HFFc6 (cell line): ENCODE data around the gene IST1. TPM values are rescaled to one million over a fixed set of nuclear protein-coding genes. Genes with fewer than 3 reads are reported as not detected.

Source experiments
- DNase-seq: peaks from one replicate; pipeline ENCODE4 v3.0.0-alpha.2; 2018
- H3K27ac Mint-ChIP-seq: 2 replicates; pipeline ENCODE4 v1.8.0; 2020; ENCODE audit warnings: mild to moderate bottlenecking, mixed read lengths
- H3K27me3 Mint-ChIP-seq: 2 replicates; pipeline ENCODE4 v1.8.0; 2021; ENCODE audit warnings: mild to moderate bottlenecking, moderate library complexity, mixed read lengths; ENCODE audit not compliant: insufficient read depth
- H3K36me3 Mint-ChIP-seq: 2 replicates; pipeline ENCODE4 v1.8.0; 2021; ENCODE audit warnings: low read depth, mixed read lengths
- H3K4me1 Mint-ChIP-seq: 2 replicates; pipeline ENCODE4 v1.8.0; 2020; ENCODE audit warnings: low read depth, mixed read lengths
- H3K4me3 Mint-ChIP-seq: 2 replicates; pipeline ENCODE4 v1.8.0; 2020; ENCODE audit warnings: mild to moderate bottlenecking, moderate library complexity, mixed read lengths
- H3K9me3 Mint-ChIP-seq: 2 replicates; pipeline ENCODE4 v1.8.0; 2020; ENCODE audit warnings: mild to moderate bottlenecking, mixed read lengths
- CTCF ChIP-seq: fragments of 200-600 bp; sonication (generic); IDR thresholded peaks from 2 replicates; pipeline ENCODE4 v1.5.0; 2021; ENCODE audit warnings: antibody characterized with exemption, mild to moderate bottlenecking
- total RNA-seq, 6 experiments: library from RNA; stranded (reverse); fragmentation: NEBNext Ultra II Directional; extraction: Animal tissue kit (Norgen Biotek cat#: 25700); gene quantifications; 2 replicates in 1 of 6; 3 replicates in 5 of 6; pipeline ENCODE4 v1.2.3, GENCODE V29; 2021

IST1 gene
- total RNA-seq, 6 experiments from 2014 or later = 113 to 136 (median 125) TPM

GRCh38 chr16:71954180-71954579 lies 58.8 kb downstream of the IST1 start:
- TF ChIP-seq CTCF = no peak
- H3K9me3 Mint-ChIP-seq = no peaks in the 10 kb centered on the region
- no peak overlapping the region for H3K27ac Mint-ChIP-seq
- no peaks in the 10 kb centered on the region for H3K4me1 Mint-ChIP-seq
- no peaks in the 10 kb centered on the region for H3K36me3 Mint-ChIP-seq
- no peak overlapping the region for H3K4me3 Mint-ChIP-seq
- DNase-seq = no peak
- H3K27me3 Mint-ChIP-seq = peaks cover under 1% of the 10 kb centered on the region

- no peaks in the 10 kb centered on the region; the same call in 1 of the 2 replicates for H3K27me3 Mint-ChIP-seq
- no peak overlapping the region for H3K4me3 Mint-ChIP-seq
- no peaks in the 10 kb centered on the region for H3K9me3 Mint-ChIP-seq
- H3K36me3 Mint-ChIP-seq = no peaks in the 10 kb centered on the region
- H3K4me1 Mint-ChIP-seq = no peaks in the 10 kb centered on the region
- H3K27ac Mint-ChIP-seq = no peak overlapping the region
- TF ChIP-seq CTCF = no peak
- DNase-seq = no peak
Observed at GRCh38 chr16:71954699-71955195, 59.4 kb downstream of the IST1 start.

- Mint-ChIP-seq H3K27me3 (peaks cover 2% of the 10 kb centered on the region; the same call in 1 of the 2 replicates), H3K27ac (no peak overlapping the region), H3K4me1 (peaks cover 2% of the 10 kb centered on the region), H3K36me3 (no peaks in the 10 kb centered on the region), H3K4me3 (no peak overlapping the region), H3K9me3 (no peaks in the 10 kb centered on the region)
- no peak for DNase-seq
- no peak for TF ChIP-seq CTCF
Observed at GRCh38 chr16:71956486-71956885, 61.2 kb downstream of the IST1 start.

- H3K36me3 Mint-ChIP-seq = no peaks in the 10 kb centered on the region
- peaks cover 9% of the 10 kb centered on the region for H3K27me3 Mint-ChIP-seq
- peak; percentile 91 for TF ChIP-seq CTCF
- peaks cover 5% of the 10 kb centered on the region for H3K4me1 Mint-ChIP-seq
- no peaks in the 10 kb centered on the region for H3K9me3 Mint-ChIP-seq
- H3K4me3 Mint-ChIP-seq = no peak overlapping the region
- H3K27ac Mint-ChIP-seq = no peak overlapping the region
- peak; percentile 75 for DNase-seq
Observed at GRCh38 chr16:71961066-71962039, 66.0 kb downstream of the IST1 start.

GRCh38 chr16:71963125-71963875 lies 68.0 kb downstream of the IST1 start:
- peaks cover 5% of the 10 kb centered on the region for H3K4me1 Mint-ChIP-seq
- no peaks in the 10 kb centered on the region for H3K9me3 Mint-ChIP-seq
- DNase-seq = no peak
- TF ChIP-seq CTCF = no peak
- peaks cover 11% of the 10 kb centered on the region for H3K27me3 Mint-ChIP-seq
- H3K27ac Mint-ChIP-seq = no peak overlapping the region
- H3K36me3 Mint-ChIP-seq = no peaks in the 10 kb centered on the region
- no peak overlapping the region for H3K4me3 Mint-ChIP-seq
